Right lobe of liver (tissue), 6 donors: ENCODE results near the gene RFC3. TPM values are rescaled to one million over a fixed set of nuclear protein-coding genes. Genes with fewer than 3 reads are reported as not detected.

Experiments used
- ATAC-seq, 4 donors: fragments of 200-7000 bp; cut with Tn5 transposase; one replicate each; pipeline ENCODE4 v1.9.1; 2020; ENCODE audit warnings: mild to moderate bottlenecking in 4 of 4, moderate library complexity in 4 of 4
- DNase-seq, 3 donors: peaks; one replicate each; pipeline ENCODE4 v3.0.0-alpha.2; 2020
- H3K27ac ChIP-seq, 3 donors: fragments of 200-600 bp; one replicate each; pipeline ENCODE4 v1.8.0; 2022
- H3K27me3 ChIP-seq, 2 donors: fragments of 200-600 bp; one replicate each; pipeline ENCODE4 v1.8.0; 2022
- H3K36me3 ChIP-seq, 4 donors: fragments of 200-600 bp; sonication (generic) in 1 of 4; one replicate each; pipeline versions ENCODE4 v1.5.1 to v1.8.0; 2017 to 2022; ENCODE audit warnings: control low read depth in 1 of 4
- H3K4me1 ChIP-seq, 4 donors: fragments of 200-600 bp; sonication (generic) in 1 of 4; one replicate each; pipeline versions ENCODE4 v1.5.1 to v1.8.0; 2017 to 2022; ENCODE audit warnings: control low read depth in 1 of 4
- H3K4me3 ChIP-seq, 3 donors: fragments of 200-600 bp; one replicate each; pipeline ENCODE4 v1.8.0; 2022
- H3K9me3 ChIP-seq, 4 donors: fragments of 200-600 bp; sonication (generic) in 1 of 4; one replicate each; pipeline versions ENCODE4 v1.5.1 to v1.8.0; 2017 to 2022; ENCODE audit warnings: control low read depth in 1 of 4
- POLR2A ChIP-seq: fragments of 450-650 bp; IDR thresholded peaks from one replicate; pipeline ENCODE4 v1.6.1; 2017; ENCODE audit warnings: antibody characterized with exemption, mild to moderate bottlenecking
- WGBS: methylation state at CpG from one replicate; pipeline ENCODE4 v1.1.6; 2018; ENCODE audit warnings: low coverage, low lambda C conversion rate; ENCODE audit not compliant: insufficient coverage; ENCODE audit errors: missing lambda C conversion rate; 5-methylcytosine and 5-hydroxymethylcytosine counted together
- intact Hi-C, 2 donors: fragments of 100-400 bp; cut with DNase I; formaldehyde crosslinking; loops; one replicate each; pipeline versions ENCODE4 v1.11.2 to v1.14.1; 2022
- total RNA-seq, 6 experiments: library from RNA; depleted of rRNA in 2 of 6; stranded (reverse); fragments of >200 nt in 2 of 6; fragmentation: NEBNext Ultra II Directional in 3 of 6; extraction: Animal tissue kit (Norgen Biotek cat#: 25700) in 3 of 6; gene quantifications; one replicate each; pipeline versions ENCODE4 v1.1.0 to v1.2.4, GENCODE V29; 2016 to 2023
- TF ChIP-seq, protein P1 (sequence below), 4 donors: fragments of 200-600 bp in 3 of 4; fragments of 450-650 bp in 1 of 4; IDR thresholded peaks; one replicate each; pipeline versions ENCODE4 v1.5.1 to v1.8.0; 2016 to 2022; ENCODE audit warnings: antibody characterized with exemption in 4 of 4, mild to moderate bottlenecking in 2 of 4
- donor health status: DM: no; HTN: yes; CAD: no.
- donor health status: DM: no; HTN: no; CAD: no.
- donor health status: DM: no; HTN: no; CAD: no.
- donor health status: DM: no; HTN: yes; CAD: no.
- donor health status: DM: no; HTN: yes; CAD: no.

Gene RFC3
- total RNA-seq, 6 experiments from 2014 or later: 1.6 to 10.0 (median 2.4) TPM

DNA sequence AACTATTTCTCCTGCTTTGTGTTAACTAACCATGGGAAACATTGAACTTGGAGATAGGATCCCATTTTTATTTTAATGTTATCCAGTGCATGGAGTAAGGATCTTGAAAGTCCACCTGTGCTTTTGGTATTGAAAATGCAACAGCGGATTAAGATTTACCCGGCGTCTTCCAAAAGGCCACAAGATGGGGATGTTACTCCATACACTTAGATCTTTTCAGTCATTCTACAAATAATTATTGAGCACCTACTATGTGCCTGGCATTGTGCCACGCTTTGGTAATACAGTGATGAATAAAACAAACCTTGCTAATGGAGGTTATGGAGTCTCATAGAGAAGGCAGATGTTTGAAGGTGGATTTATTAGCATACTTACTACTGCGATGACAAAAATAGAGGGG is 56.9 kb downstream of the RFC3 start:
- DNase-seq: no peak
- H3K36me3 ChIP-seq: no peaks in the 10 kb centered on the region
- H3K4me3 ChIP-seq: no peak overlapping the region
- TF ChIP-seq, protein P1, sequence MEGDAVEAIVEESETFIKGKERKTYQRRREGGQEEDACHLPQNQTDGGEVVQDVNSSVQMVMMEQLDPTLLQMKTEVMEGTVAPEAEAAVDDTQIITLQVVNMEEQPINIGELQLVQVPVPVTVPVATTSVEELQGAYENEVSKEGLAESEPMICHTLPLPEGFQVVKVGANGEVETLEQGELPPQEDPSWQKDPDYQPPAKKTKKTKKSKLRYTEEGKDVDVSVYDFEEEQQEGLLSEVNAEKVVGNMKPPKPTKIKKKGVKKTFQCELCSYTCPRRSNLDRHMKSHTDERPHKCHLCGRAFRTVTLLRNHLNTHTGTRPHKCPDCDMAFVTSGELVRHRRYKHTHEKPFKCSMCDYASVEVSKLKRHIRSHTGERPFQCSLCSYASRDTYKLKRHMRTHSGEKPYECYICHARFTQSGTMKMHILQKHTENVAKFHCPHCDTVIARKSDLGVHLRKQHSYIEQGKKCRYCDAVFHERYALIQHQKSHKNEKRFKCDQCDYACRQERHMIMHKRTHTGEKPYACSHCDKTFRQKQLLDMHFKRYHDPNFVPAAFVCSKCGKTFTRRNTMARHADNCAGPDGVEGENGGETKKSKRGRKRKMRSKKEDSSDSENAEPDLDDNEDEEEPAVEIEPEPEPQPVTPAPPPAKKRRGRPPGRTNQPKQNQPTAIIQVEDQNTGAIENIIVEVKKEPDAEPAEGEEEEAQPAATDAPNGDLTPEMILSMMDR (IDR thresholded peaks at IDR 0.05): no peak
- TF ChIP-seq POLR2A: no peak
- H3K9me3 ChIP-seq: no peaks in the 10 kb centered on the region
- intact Hi-C loops: no loop called here
- ATAC-seq: no peak
- 86% methylated on average over 5 of the region's 5 CpGs for WGBS
- no peaks in the 10 kb centered on the region for H3K27me3 ChIP-seq
- H3K4me1 ChIP-seq: peaks cover 0 to 26% (median 0%) of the 10 kb centered on the region in 4 donors
- H3K27ac ChIP-seq: no peak overlapping the region

DNA sequence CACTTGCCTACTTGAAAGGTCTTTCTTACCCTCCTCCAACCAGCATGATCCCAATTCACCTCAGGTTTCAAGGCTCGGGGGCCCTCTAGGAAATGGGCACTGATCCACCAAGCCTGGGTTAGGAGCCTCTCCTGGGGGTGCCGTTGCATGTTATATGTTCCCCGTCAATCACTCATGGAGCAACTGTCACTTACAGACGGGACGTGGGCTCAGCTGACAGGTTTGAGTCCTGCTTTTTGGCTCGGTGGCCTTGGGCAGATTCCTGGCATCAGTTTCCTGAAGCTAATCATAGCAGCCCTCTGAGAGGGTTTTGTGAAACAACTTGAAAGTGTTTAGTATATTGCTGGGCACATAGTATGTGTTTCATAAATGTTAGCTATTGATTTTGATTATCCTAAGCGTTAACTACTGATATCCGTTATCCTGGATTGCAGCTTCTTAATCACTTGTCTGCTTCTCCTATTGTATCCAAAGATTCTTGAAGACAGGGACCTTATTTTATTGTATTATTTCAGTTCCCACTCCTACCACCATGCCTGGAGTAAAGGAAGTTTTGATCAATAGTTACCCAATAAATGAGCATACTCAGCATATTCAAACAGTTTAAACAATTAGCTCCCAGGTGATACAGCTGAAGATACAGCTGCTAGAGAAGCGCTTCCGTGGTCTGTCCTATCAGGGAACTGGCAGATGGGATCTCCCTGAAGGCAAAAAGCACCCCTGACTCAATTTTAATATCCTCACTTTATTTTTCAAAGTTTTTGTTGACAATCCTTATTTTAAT is 57.9 kb downstream of the RFC3 start:
- TF ChIP-seq, protein P1 (IDR thresholded peaks at IDR 0.05): no peak
- no peak for TF ChIP-seq POLR2A
- H3K36me3 ChIP-seq: no peaks in the 10 kb centered on the region
- ATAC-seq (peak in 1 of 4 donors; percentile 28), DNase-seq (no peak)
- H3K27me3 ChIP-seq: no peaks in the 10 kb centered on the region
- no peak overlapping the region for H3K4me3 ChIP-seq
- 69% methylated on average over 6 of the region's 10 CpGs for WGBS
- intact Hi-C loops: no loop called here
- peaks cover 0 to 19% (median 0%) of the 10 kb centered on the region in 4 donors for H3K4me1 ChIP-seq
- H3K9me3 ChIP-seq: no peaks in the 10 kb centered on the region
- no peak overlapping the region for H3K27ac ChIP-seq

DNA sequence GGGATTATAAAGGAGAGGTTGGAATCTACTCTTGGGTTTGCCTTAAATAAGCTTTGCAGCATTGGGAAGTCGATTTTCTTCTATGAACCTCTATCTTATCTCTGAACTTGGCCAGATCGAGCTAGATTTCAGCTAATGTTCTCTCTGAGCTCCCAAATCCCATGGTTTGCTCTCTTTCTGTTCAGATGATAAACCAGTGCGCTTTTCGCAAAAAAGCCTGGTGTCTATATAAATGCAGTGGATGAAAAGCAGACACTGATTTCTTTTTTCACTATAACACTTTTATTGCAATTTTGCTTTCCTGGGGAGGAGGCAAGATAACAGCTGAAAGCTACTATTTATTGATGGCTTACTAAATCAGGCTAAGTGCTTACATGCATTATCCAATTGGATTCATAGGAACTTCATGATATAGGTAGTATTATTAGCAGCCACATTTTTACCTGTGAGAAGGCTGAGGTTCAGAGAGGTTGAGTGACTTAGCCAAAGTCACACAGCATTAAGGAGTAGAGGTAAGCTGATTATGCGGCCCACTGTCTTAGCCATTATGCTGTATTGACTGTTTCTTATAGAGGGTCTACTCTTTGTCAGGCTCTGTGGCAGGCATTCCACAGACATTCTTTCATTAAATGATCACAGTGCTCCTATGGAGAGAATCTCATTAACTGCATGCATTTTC is 58.9 kb downstream of the RFC3 start:
- intact Hi-C loops: no loop called here
- no peak for DNase-seq
- Histone ChIP-seq H3K27me3 (no peaks in the 10 kb centered on the region), H3K4me1 (peaks cover 0 to 10% (median 0%) of the 10 kb centered on the region in 4 donors), H3K36me3 (no peaks in the 10 kb centered on the region), H3K4me3 (no peak overlapping the region), H3K27ac (no peak overlapping the region), H3K9me3 (no peaks in the 10 kb centered on the region)
- 79% methylated on average over 5 of the region's 5 CpGs for WGBS
- TF ChIP-seq, protein P1 (IDR thresholded peaks at IDR 0.05): no peak
- no peak for TF ChIP-seq POLR2A
- no peak for ATAC-seq

DNA sequence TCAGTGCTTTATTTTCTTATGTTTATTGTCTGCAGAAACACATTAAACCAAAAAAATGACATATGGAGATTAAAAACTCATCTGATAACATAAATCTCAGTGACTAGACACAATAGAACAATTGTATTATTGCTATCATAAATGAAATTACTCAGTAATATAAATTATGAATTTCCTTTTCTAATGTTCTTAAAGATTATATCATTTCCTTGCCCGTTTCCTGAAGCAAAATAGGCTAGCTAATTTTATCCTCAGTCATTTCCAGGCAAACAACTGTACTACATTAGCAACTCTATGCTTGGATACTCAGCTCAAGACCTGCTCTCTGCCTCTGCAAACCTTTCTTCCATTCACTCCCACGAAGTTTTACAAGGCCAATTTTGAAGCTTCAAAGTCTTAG is 61.2 kb downstream of the RFC3 start:
- no peak overlapping the region for H3K27ac ChIP-seq
- H3K4me1 ChIP-seq: peaks cover 0 to 5% (median 0%) of the 10 kb centered on the region in 4 donors
- H3K36me3 ChIP-seq: no peaks in the 10 kb centered on the region
- no peak for DNase-seq
- WGBS: 67% methylated on average over 2 of the region's 2 CpGs
- H3K27me3 ChIP-seq: no peaks in the 10 kb centered on the region
- no peak overlapping the region for H3K4me3 ChIP-seq
- ATAC-seq: peak in 1 of 4 donors; percentile 32
- TF ChIP-seq, protein P1 (IDR thresholded peaks at IDR 0.05): no peak
- no peak for TF ChIP-seq POLR2A
- intact Hi-C loops: no loop called here
- no peaks in the 10 kb centered on the region for H3K9me3 ChIP-seq
